OCI-LY1 (cell line): ENCODE results near the gene ZMIZ1.

Experiments used
- EZH2 ChIP-seq: fragments of 200-600 bp; sonication (generic), shearing (Covaris generic); IDR thresholded peaks from 2 replicates; pipeline ENCODE4 v1.8.0; 2017; ENCODE audit warnings: borderline replicate concordance, mixed run types, mild to moderate bottlenecking, antibody characterized with exemption, low read length, moderate library complexity, mixed read lengths
- TF ChIP-seq, protein P1 (sequence below): fragments of 200-600 bp; sonication (generic), shearing (Covaris generic); IDR thresholded peaks from 2 replicates; pipeline ENCODE4 v1.5.1; 2017; ENCODE audit warnings: mild to moderate bottlenecking, antibody characterized with exemption, low read length, moderate library complexity, mixed read lengths

DNA sequence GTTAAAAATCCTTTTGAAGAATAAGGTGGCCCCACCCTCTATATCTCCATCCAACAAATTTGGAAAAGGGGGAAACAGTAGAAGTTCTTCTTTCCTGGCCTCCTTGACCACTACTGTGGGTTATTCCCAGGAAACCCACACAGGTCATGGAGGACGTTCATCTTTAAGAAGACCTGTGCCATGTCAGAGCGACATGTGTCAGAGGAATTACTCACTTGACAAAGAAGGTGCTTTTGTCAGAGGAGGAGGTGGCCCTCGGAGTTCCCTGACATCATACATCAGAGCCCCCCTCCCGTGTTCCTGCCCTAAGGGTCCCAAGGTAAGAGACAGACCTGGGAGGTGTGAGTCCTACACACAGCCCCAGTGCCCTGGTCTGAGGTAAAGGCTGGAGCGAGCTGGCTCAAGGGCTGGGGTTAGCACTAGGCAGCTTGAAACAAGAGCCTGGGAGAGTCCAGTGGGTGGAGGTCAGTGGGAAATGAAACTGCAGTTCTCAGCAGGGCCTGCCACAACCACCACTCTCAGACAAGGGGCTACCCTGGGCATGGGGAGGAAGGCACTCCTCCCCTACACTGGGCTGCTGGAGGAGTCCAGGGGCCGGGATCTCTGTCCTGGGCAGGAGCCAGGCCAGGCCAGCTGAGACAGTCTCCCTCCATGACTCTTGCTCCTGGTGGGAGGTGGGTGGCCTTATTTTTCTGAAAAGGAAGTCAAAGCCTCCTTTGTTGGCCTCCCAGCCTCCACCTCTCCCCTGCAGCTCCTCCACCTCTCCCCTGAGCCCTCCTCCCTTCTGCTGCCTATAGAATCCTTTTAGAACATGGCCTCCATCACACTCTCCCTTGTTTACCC, 21.8 kb upstream of the ZMIZ1 start:
- TF ChIP-seq, protein P1, sequence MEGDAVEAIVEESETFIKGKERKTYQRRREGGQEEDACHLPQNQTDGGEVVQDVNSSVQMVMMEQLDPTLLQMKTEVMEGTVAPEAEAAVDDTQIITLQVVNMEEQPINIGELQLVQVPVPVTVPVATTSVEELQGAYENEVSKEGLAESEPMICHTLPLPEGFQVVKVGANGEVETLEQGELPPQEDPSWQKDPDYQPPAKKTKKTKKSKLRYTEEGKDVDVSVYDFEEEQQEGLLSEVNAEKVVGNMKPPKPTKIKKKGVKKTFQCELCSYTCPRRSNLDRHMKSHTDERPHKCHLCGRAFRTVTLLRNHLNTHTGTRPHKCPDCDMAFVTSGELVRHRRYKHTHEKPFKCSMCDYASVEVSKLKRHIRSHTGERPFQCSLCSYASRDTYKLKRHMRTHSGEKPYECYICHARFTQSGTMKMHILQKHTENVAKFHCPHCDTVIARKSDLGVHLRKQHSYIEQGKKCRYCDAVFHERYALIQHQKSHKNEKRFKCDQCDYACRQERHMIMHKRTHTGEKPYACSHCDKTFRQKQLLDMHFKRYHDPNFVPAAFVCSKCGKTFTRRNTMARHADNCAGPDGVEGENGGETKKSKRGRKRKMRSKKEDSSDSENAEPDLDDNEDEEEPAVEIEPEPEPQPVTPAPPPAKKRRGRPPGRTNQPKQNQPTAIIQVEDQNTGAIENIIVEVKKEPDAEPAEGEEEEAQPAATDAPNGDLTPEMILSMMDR = no peak
- no peak for TF ChIP-seq EZH2
